ENCODE measurements around the gene PLXNA2.

The PLXNA2 gene

GRCh38 chr1:208264469-208265121 is 20.4 kb upstream of the PLXNA2 start:
- DNase-seq = no peak

GRCh38 chr1:208261874-208262273 is 17.7 kb upstream of the PLXNA2 start:
- DNase-seq = no peak

GRCh38 chr1:208258277-208258676 is 14.1 kb upstream of the PLXNA2 start:
- no peak for DNase-seq

GRCh38 chr1:208257351-208257750 is 13.2 kb upstream of the PLXNA2 start:
- no peak for DNase-seq

- DNase-seq = no peak
These were observed 12.4 kb upstream of the PLXNA2 start for GRCh38 chr1:208256556-208256955.

- no peak for DNase-seq
These were observed 11.9 kb upstream of the PLXNA2 start for GRCh38 chr1:208256091-208256490.

GRCh38 chr1:208254862-208255261 is 10.7 kb upstream of the PLXNA2 start:
- no peak for DNase-seq

GRCh38 chr1:208254376-208254775 is 10.2 kb upstream of the PLXNA2 start:
- DNase-seq = no peak

- DNase-seq = no peak
These were observed 8.8 kb upstream of the PLXNA2 start for GRCh38 chr1:208252836-208253576.

GRCh38 chr1:208251911-208252835 is 8.0 kb upstream of the PLXNA2 start:
- no peak for DNase-seq

- no peak for DNase-seq
These were observed 6.8 kb upstream of the PLXNA2 start for GRCh38 chr1:208251015-208251414.

GRCh38 chr1:208250613-208251012 is 6.4 kb upstream of the PLXNA2 start:
- DNase-seq = no peak

- DNase-seq = no peak
These were observed 5.0 kb upstream of the PLXNA2 start for GRCh38 chr1:208248991-208249696.

GRCh38 chr1:208248307-208248801 is 4.2 kb upstream of the PLXNA2 start:
- no peak for DNase-seq

GRCh38 chr1:208247696-208248095 is 3.5 kb upstream of the PLXNA2 start:
- no peak for DNase-seq

- DNase-seq = peak; percentile 74 to 79
These were observed 1.1 kb upstream of the PLXNA2 start for GRCh38 chr1:208245185-208245705.

GRCh38 chr1:208243527-208243966 is 637 bp downstream of the PLXNA2 start:
- no peak for DNase-seq

GRCh38 chr1:208242941-208243526 is 1.1 kb downstream of the PLXNA2 start:
- DNase-seq = no peak

- no peak for DNase-seq
These were observed 2.0 kb downstream of the PLXNA2 start for GRCh38 chr1:208242146-208242545.

- DNase-seq = no peak
These were observed 2.7 kb downstream of the PLXNA2 start for GRCh38 chr1:208241512-208241911.

- DNase-seq = no peak
These were observed 3.4 kb downstream of the PLXNA2 start for GRCh38 chr1:208240662-208241355.
